ENCODE results near the gene FAM234A. TPM values are rescaled to one million over a fixed set of nuclear protein-coding genes. Genes with fewer than 3 reads are reported as not detected.

FAM234A gene, protein sequence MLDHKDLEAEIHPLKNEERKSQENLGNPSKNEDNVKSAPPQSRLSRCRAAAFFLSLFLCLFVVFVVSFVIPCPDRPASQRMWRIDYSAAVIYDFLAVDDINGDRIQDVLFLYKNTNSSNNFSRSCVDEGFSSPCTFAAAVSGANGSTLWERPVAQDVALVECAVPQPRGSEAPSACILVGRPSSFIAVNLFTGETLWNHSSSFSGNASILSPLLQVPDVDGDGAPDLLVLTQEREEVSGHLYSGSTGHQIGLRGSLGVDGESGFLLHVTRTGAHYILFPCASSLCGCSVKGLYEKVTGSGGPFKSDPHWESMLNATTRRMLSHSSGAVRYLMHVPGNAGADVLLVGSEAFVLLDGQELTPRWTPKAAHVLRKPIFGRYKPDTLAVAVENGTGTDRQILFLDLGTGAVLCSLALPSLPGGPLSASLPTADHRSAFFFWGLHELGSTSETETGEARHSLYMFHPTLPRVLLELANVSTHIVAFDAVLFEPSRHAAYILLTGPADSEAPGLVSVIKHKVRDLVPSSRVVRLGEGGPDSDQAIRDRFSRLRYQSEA
- total RNA-seq (2022; extraction: Qiagen RNA extraction) = 40.8 to 49.2 TPM (median 48.4 TPM) in 5 replicates

DNA sequence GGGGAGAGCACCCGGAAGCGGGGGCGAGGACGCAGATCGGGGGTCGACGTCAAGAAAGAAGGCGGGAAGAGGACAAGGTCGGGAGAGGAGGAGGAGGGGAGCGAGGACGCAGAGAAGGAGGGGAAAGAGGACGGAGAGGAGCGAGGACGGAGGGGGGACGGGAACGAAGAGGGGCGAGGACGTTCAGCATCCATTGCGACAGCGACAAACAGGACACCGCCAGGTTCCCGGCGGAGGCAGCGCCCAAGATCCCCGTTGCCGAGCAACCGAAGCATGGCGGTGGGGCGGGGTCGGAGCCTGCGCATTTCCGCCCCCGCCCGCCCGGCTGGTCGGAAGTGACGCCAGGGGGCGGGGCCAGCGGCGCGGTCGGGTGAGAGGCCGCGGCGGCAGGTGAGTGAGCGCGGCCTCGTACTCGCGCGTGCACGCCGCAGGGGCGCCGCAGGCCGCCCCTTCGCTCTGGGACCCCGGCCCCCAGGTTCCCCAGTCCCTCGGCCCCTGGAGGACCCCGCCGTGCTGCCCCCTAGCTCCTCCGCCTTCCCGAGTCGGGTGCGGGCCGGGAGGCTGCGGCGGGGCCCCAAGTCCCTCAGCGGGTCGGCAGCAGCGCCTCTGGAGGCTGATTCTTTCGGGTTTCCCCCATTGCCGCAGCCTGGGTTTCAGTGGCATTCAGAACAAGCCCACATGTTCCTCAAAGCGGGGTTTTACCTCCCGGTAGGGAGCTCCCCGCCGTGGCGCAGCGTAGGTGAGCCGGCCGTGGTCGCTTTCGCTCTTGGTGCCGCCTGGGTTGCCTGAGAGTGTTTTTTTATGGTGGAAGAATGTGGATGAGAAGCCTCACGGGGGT lies at the start of gene FAM234A:
Gene FAM234A, plus strand, starts transcription at position 354 of the 838 bp plus-strand sequence. CDS start 19,593 bp downstream, outside the sequence.

GRCh38 chr16:228852-229730 lies 5.5 kb upstream of the FAM234A start, which contains the start of gene LUC7L:
LUC7L (minus strand) TSS chr16:229449; CDS start chr16:229339, 110 bp downstream.

DNA sequence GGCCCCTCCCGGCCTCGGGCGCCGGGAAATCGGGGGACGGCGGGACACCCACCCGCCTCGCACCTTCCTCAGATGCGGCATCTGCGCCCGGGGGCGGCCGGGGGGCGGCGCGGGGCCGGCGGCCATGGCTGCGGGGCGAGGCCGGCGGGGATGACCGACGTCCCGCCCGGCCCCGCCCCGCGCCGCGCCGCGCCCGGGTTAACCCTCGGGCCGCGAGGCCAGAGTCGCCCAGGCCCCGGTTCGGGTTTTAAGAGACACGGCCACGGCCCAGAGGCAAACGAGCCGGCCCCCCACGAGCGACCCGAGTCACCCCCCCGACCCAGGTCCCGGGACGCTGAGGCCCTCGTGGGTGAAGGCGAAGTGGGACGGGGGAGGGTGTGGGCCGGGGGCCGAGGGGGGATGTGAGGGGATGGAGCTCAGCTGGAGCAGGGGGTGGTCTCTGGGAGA lies 41.2 kb downstream of the FAM234A start, which contains the start of gene RGS11:
Gene RGS11, minus strand, starts transcription at position 159 of the 447 bp plus-strand sequence. Its CDS starts 33 bp downstream, at position 126.

GRCh38 chr16:280552-280951 lies 45.9 kb downstream of the FAM234A start, which contains the start of gene ARHGDIG:
ARHGDIG (plus strand) TSS chr16:280591; CDS start chr16:280681, 90 bp downstream.

GRCh38 chr16:283033-283805 lies 48.6 kb downstream of the FAM234A start, which contains the start of gene PDIA2:
PDIA2 (plus strand) TSS chr16:283164; CDS start chr16:283170, 6 bp downstream.

Other genes with a start within 250 kb of the FAM234A start
- gene POLR3K, start 181.2 kb upstream of the FAM234A start, total RNA-seq (2022; extraction: Qiagen RNA extraction) = 32.4 to 39.7 TPM (median 35.7 TPM) in 5 replicates
- 64.7 to 76.8 TPM (median 70.2 TPM) in 5 replicates for gene SNRNP25, start 181.0 kb upstream of the FAM234A start, total RNA-seq (2022; extraction: Qiagen RNA extraction)
- 22.6 to 32.3 TPM (median 29.3 TPM) in 5 replicates for gene RHBDF1, start 162.2 kb upstream of the FAM234A start, total RNA-seq (2022; extraction: Qiagen RNA extraction)
- gene MPG, start 156.6 kb upstream of the FAM234A start, total RNA-seq (2022; extraction: Qiagen RNA extraction) = 55.2 to 81.0 TPM (median 72.5 TPM) in 5 replicates
- 21.0 to 29.7 TPM (median 26.8 TPM) in 5 replicates for gene NPRL3, start 96.1 kb upstream of the FAM234A start, total RNA-seq (2022; extraction: Qiagen RNA extraction)
- 0.19 TPM in 1 of 5 replicates, not detected in the others for gene HBZ, start 82.2 kb upstream of the FAM234A start, total RNA-seq (2022; extraction: Qiagen RNA extraction)
- gene HBM, start 68.8 kb upstream of the FAM234A start, total RNA-seq (2022; extraction: Qiagen RNA extraction) = not detected in 5 replicates
- gene HBA2, start 61.9 kb upstream of the FAM234A start, total RNA-seq (2022; extraction: Qiagen RNA extraction) = 0.47 to 0.97 TPM (median 0.68 TPM) in 4 of 5 replicates, not detected in the other
- 0.87 to 2.8 TPM (median 1.5 TPM) in 4 of 5 replicates, not detected in the other for gene HBA1, start 58.1 kb upstream of the FAM234A start, total RNA-seq (2022; extraction: Qiagen RNA extraction)
- gene HBQ1, start 54.4 kb upstream of the FAM234A start, total RNA-seq (2022; extraction: Qiagen RNA extraction) = 4.6 to 8.2 TPM (median 7.1 TPM) in 5 replicates
- 41.1 to 48.4 TPM (median 46.1 TPM) in 5 replicates for gene LUC7L, start 5.4 kb upstream of the FAM234A start, total RNA-seq (2022; extraction: Qiagen RNA extraction)
- 3.4 to 5.4 TPM (median 4.9 TPM) in 5 replicates for gene RGS11, start 41.1 kb downstream of the FAM234A start, total RNA-seq (2022; extraction: Qiagen RNA extraction)
- gene ARHGDIG, start 45.8 kb downstream of the FAM234A start, total RNA-seq (2022; extraction: Qiagen RNA extraction) = 2.7 to 3.4 TPM (median 3.2 TPM) in 5 replicates
- 0.11 to 0.65 TPM (median 0.42 TPM) in 5 replicates for gene PDIA2, start 48.3 kb downstream of the FAM234A start, total RNA-seq (2022; extraction: Qiagen RNA extraction)
- gene AXIN1, start 117.9 kb downstream of the FAM234A start, total RNA-seq (2022; extraction: Qiagen RNA extraction) = 24.5 to 34.7 TPM (median 31.7 TPM) in 5 replicates
- gene MRPL28, start 135.7 kb downstream of the FAM234A start, total RNA-seq (2022; extraction: Qiagen RNA extraction) = 121 to 139 TPM (median 132 TPM) in 5 replicates
- 28.8 to 39.8 TPM (median 37.5 TPM) in 5 replicates for gene PGAP6, start 147.2 kb downstream of the FAM234A start, total RNA-seq (2022; extraction: Qiagen RNA extraction)
- gene NME4, start 162.4 kb downstream of the FAM234A start, total RNA-seq (2022; extraction: Qiagen RNA extraction) = 288 to 451 TPM (median 424 TPM) in 5 replicates
- 20.9 to 31.4 TPM (median 26.9 TPM) in 5 replicates for gene DECR2, start 167.1 kb downstream of the FAM234A start, total RNA-seq (2022; extraction: Qiagen RNA extraction)
- gene RAB11FIP3, start 190.8 kb downstream of the FAM234A start, total RNA-seq (2022; extraction: Qiagen RNA extraction) = 22.9 to 30.3 TPM (median 25.1 TPM) in 5 replicates